Aorta (tissue), 5 donors: ENCODE results near the gene GCK. TPM values are rescaled to one million over a fixed set of nuclear protein-coding genes. Genes with fewer than 3 reads are reported as not detected.
A peak's percentile ranks its signal among the peaks of the same experiment; 100 is the strongest.
"Not testable (repeated sequence)": the region's sequence is repeated elsewhere in the genome, so short reads cannot be mapped to it uniquely, and the experiment has no call there.

ENCODE experiments used
- ATAC-seq: fragments of 200-7000 bp; cut with Tn5 transposase; one replicate; pipeline ENCODE4 v1.9.1; 2022; ENCODE audit warnings: moderate library complexity; ENCODE audit not compliant: low FRiP score
- DNase-seq, 2 donors: peaks; one replicate each; pipeline ENCODE4 v3.0.0-alpha.2; 2020
- H3K27ac ChIP-seq, 2 donors: one replicate each; pipeline ENCODE4 v1.5.1; 2013; ENCODE audit warnings: low read length in 2 of 2, mild to moderate bottlenecking in 2 of 2, moderate library complexity in 2 of 2, control low read depth in 1 of 2, inconsistent platforms in 1 of 2, low read depth in 1 of 2
- H3K27me3 ChIP-seq, 2 donors: one replicate each; pipeline ENCODE4 v1.6.1; 2013; ENCODE audit warnings: control low read depth in 1 of 2, low read length in 1 of 2, mild to moderate bottlenecking in 1 of 2, moderate library complexity in 1 of 2; ENCODE audit not compliant: insufficient read depth in 2 of 2, control insufficient read depth in 1 of 2
- H3K36me3 ChIP-seq, 2 donors: one replicate each; pipeline ENCODE4 v1.6.1; 2013; ENCODE audit warnings: control low read depth in 1 of 2, low read length in 1 of 2, mild to moderate bottlenecking in 1 of 2; ENCODE audit not compliant: insufficient read depth in 2 of 2, control insufficient read depth in 1 of 2
- H3K4me1 ChIP-seq, 2 donors: one replicate each; pipeline ENCODE4 v1.6.1; 2013; ENCODE audit warnings: low read length in 2 of 2, control low read depth in 1 of 2, mild to moderate bottlenecking in 1 of 2, moderate library complexity in 1 of 2; ENCODE audit not compliant: insufficient read depth in 2 of 2, control insufficient read depth in 1 of 2
- H3K4me3 ChIP-seq, 2 donors: one replicate each; pipeline ENCODE4 v1.5.1; 2013; ENCODE audit warnings: low read length in 2 of 2, control low read depth in 1 of 2, mild to moderate bottlenecking in 1 of 2
- H3K9me3 ChIP-seq: one replicate; pipeline ENCODE4 v1.6.1; 2013; ENCODE audit warnings: mild to moderate bottlenecking, low read length; ENCODE audit not compliant: control insufficient read depth
- WGBS, 2 donors: extraction: QIAGEN DNeasy Blood & Tissue Kit; methylation state at CpG; one replicate each; pipeline ENCODE4 v1.1.7; 2013; 5-methylcytosine and 5-hydroxymethylcytosine counted together
- intact Hi-C, 2 donors: fragments of 100-400 bp; cut with DNase I; formaldehyde crosslinking; loops; one replicate each; pipeline versions ENCODE4 v1.14.2 to v1.15.0; 2022
- polyA plus RNA-seq, 2 donors: library from polyadenylated mRNA; stranded (reverse); fragments of 200-250 nt; gene quantifications; one replicate each; pipeline ENCODE4 v1.2.3, GENCODE V29; 2013
- total RNA-seq, 2 donors: library from RNA; stranded (reverse); fragmentation: NEBNext Ultra II Directional; extraction: Animal tissue kit (Norgen Biotek cat#: 25700); gene quantifications; one replicate each; pipeline ENCODE4 v1.2.1, GENCODE V29; 2021
- donor health status: healthy with polysubstance abuse.
- donor health status: Bipolar disorder and iron deficiency.
- donor health status: DM: no; HTN: no; CAD: no.
- donor health status: DM: no; HTN: no; CAD: no.
- donor health status: DM: yes; HTN: yes; CAD: no.

Gene GCK
- total and polyA plus RNA-seq, 4 donors = 1.2 to 6.6 (median 2.0) TPM

- ATAC-seq = no peak
- Histone ChIP-seq H3K9me3 (no peaks in the 10 kb centered on the region), H3K27ac (no peak overlapping the region), H3K36me3 (no peaks in the 10 kb centered on the region), H3K4me3 (no peak overlapping the region), H3K27me3 (no peaks in the 10 kb centered on the region), H3K4me1 (peaks cover 0 to 2% of the 10 kb centered on the region in 2 donors)
- DNase-seq = no peak
- intact Hi-C loops = no loop called here
Measured at GRCh38 chr7:44127161-44127560, 62.1 kb downstream of the GCK start.

GRCh38 chr7:44126574-44126973 is 62.7 kb downstream of the GCK start:
- H3K9me3 ChIP-seq, ATAC-seq, DNase-seq, H3K4me1 ChIP-seq, H3K27ac ChIP-seq, H3K4me3 ChIP-seq, H3K36me3 ChIP-seq, H3K27me3 ChIP-seq, intact Hi-C loops: not testable (repeated sequence)
- WGBS, 2 donors = 90 to 94% methylated on average over 4 of the region's 4 CpGs

GRCh38 chr7:44124822-44125202 is 64.4 kb downstream of the GCK start:
- H3K27me3 ChIP-seq = no peaks in the 10 kb centered on the region
- peak in 1 of 2 donors; percentile 29 for DNase-seq
- H3K36me3 ChIP-seq = no peaks in the 10 kb centered on the region
- WGBS, 2 donors = 96% methylated on average over 6 of the region's 6 CpGs
- no peak for ATAC-seq
- no peaks in the 10 kb centered on the region for H3K9me3 ChIP-seq
- no peak overlapping the region for H3K27ac ChIP-seq
- no peak overlapping the region for H3K4me3 ChIP-seq
- intact Hi-C loops = loop anchor here (2.0 to 5.0 kb wide), 3 partner anchors 22 to 53 kb away; partner anchors contain the start of gene POLM (in 1 of the 2)
- peaks cover 0 to 2% of the 10 kb centered on the region in 2 donors for H3K4me1 ChIP-seq

- WGBS, 2 donors = 0 to 1% methylated on average over 77 to 86 of the region's 86 CpGs
- Histone ChIP-seq H3K9me3 (no peaks in the 10 kb centered on the region), H3K27ac (peak within 1 kb of the TSS in 1 of 2 donors; percentile 61), H3K4me3 (peak within 1 kb of the TSS; percentile 20 to 31), H3K36me3 (no peaks in the 10 kb centered on the region), H3K27me3 (no peaks in the 10 kb centered on the region), H3K4me1 (peaks cover 0 to 2% of the 10 kb centered on the region in 2 donors)
- DNase-seq = peak; percentile 99 to 100
- peak; percentile 99 for ATAC-seq
- intact Hi-C loops = loop anchor here (2.0 to 5.0 kb wide), 3 partner anchors 23 to 51 kb away; partner anchors contain the start of gene POLM (in 1 of the 2)
Measured at GRCh38 chr7:44123190-44124003, 65.8 kb downstream of the GCK start, which contains the start of gene POLD2. Gene POLD2, minus strand, starts transcription at chr7:44123548. Its CDS starts 1,495 bp downstream, at chr7:44122053.

- Histone ChIP-seq H3K4me1 (peaks cover 0 to 2% of the 10 kb centered on the region in 2 donors), H3K27me3 (no peaks in the 10 kb centered on the region), H3K4me3 (peak overlapping the region; percentile 13 to 20), H3K9me3 (no peaks in the 10 kb centered on the region), H3K36me3 (no peaks in the 10 kb centered on the region), H3K27ac (peak overlapping the region in 1 of 2 donors; percentile 61)
- intact Hi-C loops = loop anchor here (5.0 kb wide), 2 partner anchors 40 to 50 kb away; partner anchors contain the start of gene POLM (in 1 of the 2)
- DNase-seq (no peak), ATAC-seq (no peak)
- WGBS, 2 donors = 40 to 46% methylated on average over 1 of the region's 1 CpG
Measured at GRCh38 chr7:44122529-44122928, 66.7 kb downstream of the GCK start.

- Histone ChIP-seq H3K27me3 (no peaks in the 10 kb centered on the region), H3K9me3 (no peaks in the 10 kb centered on the region), H3K27ac (no peak overlapping the region), H3K4me1 (peaks cover 0 to 2% of the 10 kb centered on the region in 2 donors), H3K4me3 (no peak overlapping the region), H3K36me3 (no peaks in the 10 kb centered on the region)
- intact Hi-C loops = loop anchor here (5.0 kb wide), 2 partner anchors 40 to 50 kb away; partner anchors contain the start of gene POLM (in 1 of the 2)
- WGBS, 2 donors = 94 to 95% methylated on average over 12 of the region's 12 CpGs
- DNase-seq (no peak), ATAC-seq (no peak)
Measured at GRCh38 chr7:44121761-44122420, 67.3 kb downstream of the GCK start.

GRCh38 chr7:44120395-44120794 is 68.8 kb downstream of the GCK start:
- WGBS, 2 donors = 89 to 90% methylated on average over 6 of the region's 6 CpGs
- Histone ChIP-seq H3K4me1 (peaks cover 0 to 2% of the 10 kb centered on the region in 2 donors), H3K9me3 (no peaks in the 10 kb centered on the region), H3K36me3 (no peaks in the 10 kb centered on the region), H3K27me3 (no peaks in the 10 kb centered on the region), H3K27ac (no peak overlapping the region), H3K4me3 (no peak overlapping the region)
- DNase-seq = no peak
- intact Hi-C loops = loop anchor here (5.0 kb wide), 2 partner anchors 38 to 48 kb away; partner anchors contain the start of gene POLM (in 1 of the 2)
- no peak for ATAC-seq

- Histone ChIP-seq H3K9me3 (no peaks in the 10 kb centered on the region), H3K4me1 (peaks cover 0 to 2% of the 10 kb centered on the region in 2 donors), H3K27ac (no peak overlapping the region), H3K27me3 (no peaks in the 10 kb centered on the region), H3K36me3 (no peaks in the 10 kb centered on the region), H3K4me3 (no peak overlapping the region)
- intact Hi-C loops = loop anchor here (5.0 kb wide), 2 partner anchors 38 to 48 kb away; partner anchors contain the start of gene POLM (in 1 of the 2)
- ATAC-seq (no peak), DNase-seq (peak in 1 of 2 donors; percentile 11)
- 72 to 79% methylated on average over 8 of the region's 8 CpGs for WGBS, 2 donors
Measured at GRCh38 chr7:44119829-44120380, 69.3 kb downstream of the GCK start.
